ENCODE measurements around the gene OSR1.

DNA sequence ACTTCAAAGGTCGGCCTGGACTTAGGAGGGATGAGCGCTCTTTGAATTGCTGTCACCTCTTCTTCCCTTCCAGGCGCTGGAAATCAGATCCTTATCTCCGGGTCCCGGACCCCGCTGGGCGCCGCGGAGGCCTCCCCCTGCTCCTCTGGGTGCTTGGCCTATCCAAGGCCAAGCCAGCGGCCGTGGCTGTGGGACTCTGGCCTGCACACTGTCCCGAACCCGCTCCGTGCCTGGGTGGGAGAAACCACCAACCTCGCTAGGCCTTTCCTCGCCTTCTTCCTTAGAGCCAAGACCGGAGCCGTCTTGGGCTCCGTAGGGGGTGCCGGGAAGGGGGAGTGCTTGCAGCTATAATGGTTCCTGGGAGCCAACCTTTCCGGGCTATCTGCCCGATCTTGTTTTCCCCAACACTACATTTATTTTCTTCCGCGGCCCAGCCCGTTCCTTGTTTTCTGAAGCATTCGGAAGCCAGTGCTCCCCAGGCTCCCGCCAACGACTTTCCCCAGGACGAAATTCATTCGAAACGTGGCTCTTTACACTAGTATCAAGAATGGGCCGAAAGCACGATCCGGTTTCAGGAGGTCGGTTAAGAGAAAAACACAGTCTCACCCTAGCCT is 2.4 kb downstream of the OSR1 start:
- TF ChIP-seq, protein P1, sequence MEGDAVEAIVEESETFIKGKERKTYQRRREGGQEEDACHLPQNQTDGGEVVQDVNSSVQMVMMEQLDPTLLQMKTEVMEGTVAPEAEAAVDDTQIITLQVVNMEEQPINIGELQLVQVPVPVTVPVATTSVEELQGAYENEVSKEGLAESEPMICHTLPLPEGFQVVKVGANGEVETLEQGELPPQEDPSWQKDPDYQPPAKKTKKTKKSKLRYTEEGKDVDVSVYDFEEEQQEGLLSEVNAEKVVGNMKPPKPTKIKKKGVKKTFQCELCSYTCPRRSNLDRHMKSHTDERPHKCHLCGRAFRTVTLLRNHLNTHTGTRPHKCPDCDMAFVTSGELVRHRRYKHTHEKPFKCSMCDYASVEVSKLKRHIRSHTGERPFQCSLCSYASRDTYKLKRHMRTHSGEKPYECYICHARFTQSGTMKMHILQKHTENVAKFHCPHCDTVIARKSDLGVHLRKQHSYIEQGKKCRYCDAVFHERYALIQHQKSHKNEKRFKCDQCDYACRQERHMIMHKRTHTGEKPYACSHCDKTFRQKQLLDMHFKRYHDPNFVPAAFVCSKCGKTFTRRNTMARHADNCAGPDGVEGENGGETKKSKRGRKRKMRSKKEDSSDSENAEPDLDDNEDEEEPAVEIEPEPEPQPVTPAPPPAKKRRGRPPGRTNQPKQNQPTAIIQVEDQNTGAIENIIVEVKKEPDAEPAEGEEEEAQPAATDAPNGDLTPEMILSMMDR (conservative IDR thresholded peaks at IDR 0.05; ENCODE audit: low read length), result no peak
- no peak for TF ChIP-seq EZH2phosphoT487 (IDR thresholded peaks at IDR 0.05; ENCODE audit: borderline replicate concordance, low read depth, low read length)
